Measurements from ENCODE around the gene ZNF8.

Gene ZNF8

DNA sequence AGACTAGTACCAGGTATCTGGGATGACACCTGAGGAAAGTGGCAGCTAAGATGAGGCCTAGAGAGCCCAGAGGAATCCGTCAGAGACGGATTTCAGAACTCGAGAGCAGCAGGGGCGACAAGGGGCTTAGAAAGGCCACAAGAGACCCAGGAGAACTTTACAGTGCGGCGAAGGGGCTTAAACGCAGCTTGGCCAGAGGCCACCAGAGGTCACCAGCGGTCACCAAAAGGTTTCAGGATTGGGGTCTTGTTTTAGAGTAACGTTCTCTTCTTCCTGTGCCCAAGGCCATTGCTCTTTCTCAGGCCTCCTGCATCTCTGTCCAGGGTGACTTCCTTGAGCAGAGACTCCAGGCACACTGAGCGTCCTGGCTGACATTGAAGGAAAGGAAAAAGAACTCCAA lies 50.2 kb downstream of the ZNF8 start:
- Histone ChIP-seq H3K9me3 (ENCODE audit: insufficient read depth, low read depth, low read length) (no peaks in the 10 kb centered on the region), H3K4me1 (ENCODE audit: insufficient read depth, low read length, poor library complexity, severe bottlenecking) (peaks cover 38% of the 10 kb centered on the region), H3K27me3 (ENCODE audit: insufficient read depth, low read length, poor library complexity, severe bottlenecking) (no peaks in the 10 kb centered on the region), H3K79me2 (ENCODE audit: insufficient read depth, low read length) (peaks cover 18% of the 10 kb centered on the region; the same call in 1 of the 2 replicates), H3K9me2 (replicated peaks; ENCODE audit: low read depth, low read length) (no peaks in the 10 kb centered on the region), H3K36me3 (ENCODE audit: insufficient read depth, low read length) (no peaks in the 10 kb centered on the region), H3K4me3 (ENCODE audit: low read length, poor library complexity, severe bottlenecking) (peak overlapping the region; percentile 28), H3K9ac (ENCODE audit: low read depth, low read length, poor library complexity, severe bottlenecking) (peak overlapping the region; percentile 35), H4K20me1 (ENCODE audit: insufficient read depth, low read length, poor library complexity, severe bottlenecking) (no peaks in the 10 kb centered on the region), H3K4me2 (ENCODE audit: low read depth, low read length, poor library complexity, severe bottlenecking) (peak overlapping the region; percentile 78), H2AFZ (ENCODE audit: low read length) (peak overlapping the region; percentile 47; the same call in 1 of the 2 replicates), H3F3A (ENCODE audit: low read depth) (no peaks in the 10 kb centered on the region)
- no peak for TF ChIP-seq EZH2phosphoT487 (IDR thresholded peaks at IDR 0.05; ENCODE audit: borderline replicate concordance)
- TF ChIP-seq, protein P1, sequence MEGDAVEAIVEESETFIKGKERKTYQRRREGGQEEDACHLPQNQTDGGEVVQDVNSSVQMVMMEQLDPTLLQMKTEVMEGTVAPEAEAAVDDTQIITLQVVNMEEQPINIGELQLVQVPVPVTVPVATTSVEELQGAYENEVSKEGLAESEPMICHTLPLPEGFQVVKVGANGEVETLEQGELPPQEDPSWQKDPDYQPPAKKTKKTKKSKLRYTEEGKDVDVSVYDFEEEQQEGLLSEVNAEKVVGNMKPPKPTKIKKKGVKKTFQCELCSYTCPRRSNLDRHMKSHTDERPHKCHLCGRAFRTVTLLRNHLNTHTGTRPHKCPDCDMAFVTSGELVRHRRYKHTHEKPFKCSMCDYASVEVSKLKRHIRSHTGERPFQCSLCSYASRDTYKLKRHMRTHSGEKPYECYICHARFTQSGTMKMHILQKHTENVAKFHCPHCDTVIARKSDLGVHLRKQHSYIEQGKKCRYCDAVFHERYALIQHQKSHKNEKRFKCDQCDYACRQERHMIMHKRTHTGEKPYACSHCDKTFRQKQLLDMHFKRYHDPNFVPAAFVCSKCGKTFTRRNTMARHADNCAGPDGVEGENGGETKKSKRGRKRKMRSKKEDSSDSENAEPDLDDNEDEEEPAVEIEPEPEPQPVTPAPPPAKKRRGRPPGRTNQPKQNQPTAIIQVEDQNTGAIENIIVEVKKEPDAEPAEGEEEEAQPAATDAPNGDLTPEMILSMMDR (conservative IDR thresholded peaks at IDR 0.05; ENCODE audit: low read length), result peak; percentile 76

DNA sequence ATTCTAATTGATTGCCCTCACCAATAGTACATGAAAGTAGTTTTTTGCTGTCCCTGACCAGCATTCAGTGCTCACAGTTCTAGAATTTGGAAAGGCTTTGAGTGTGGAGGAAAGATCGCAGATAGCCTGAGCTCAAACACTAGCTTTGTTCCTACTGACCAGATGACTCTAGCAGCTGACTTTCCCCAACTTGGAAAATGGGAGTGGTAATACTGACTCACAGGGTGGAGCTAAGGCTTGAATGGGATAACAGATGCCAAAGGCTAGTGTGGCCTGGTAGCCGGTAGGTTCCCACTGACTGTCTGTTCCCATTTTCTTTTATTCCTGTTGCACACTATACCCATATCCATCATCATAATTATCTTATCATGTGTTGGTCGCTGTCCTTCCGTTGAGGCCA lies 51.7 kb downstream of the ZNF8 start:
- Histone ChIP-seq H3K4me1 (ENCODE audit: insufficient read depth, low read length, poor library complexity, severe bottlenecking) (peaks cover 32% of the 10 kb centered on the region), H3K4me2 (ENCODE audit: low read depth, low read length, poor library complexity, severe bottlenecking) (no peak overlapping the region), H3K9me2 (replicated peaks; ENCODE audit: low read depth, low read length) (no peaks in the 10 kb centered on the region), H3K4me3 (ENCODE audit: low read length, poor library complexity, severe bottlenecking) (no peak overlapping the region), H3K27me3 (ENCODE audit: insufficient read depth, low read length, poor library complexity, severe bottlenecking) (no peaks in the 10 kb centered on the region), H3F3A (ENCODE audit: low read depth) (no peaks in the 10 kb centered on the region), H3K36me3 (ENCODE audit: insufficient read depth, low read length) (no peaks in the 10 kb centered on the region), H3K79me2 (ENCODE audit: insufficient read depth, low read length) (peaks cover 18% of the 10 kb centered on the region; the same call in 1 of the 2 replicates), H3K9me3 (ENCODE audit: insufficient read depth, low read depth, low read length) (no peaks in the 10 kb centered on the region), H4K20me1 (ENCODE audit: insufficient read depth, low read length, poor library complexity, severe bottlenecking) (no peaks in the 10 kb centered on the region), H3K9ac (ENCODE audit: low read depth, low read length, poor library complexity, severe bottlenecking) (no peak overlapping the region), H2AFZ (ENCODE audit: low read length) (no peak overlapping the region)
- no peak for TF ChIP-seq EZH2phosphoT487 (IDR thresholded peaks at IDR 0.05; ENCODE audit: borderline replicate concordance)
- TF ChIP-seq, protein P1 (conservative IDR thresholded peaks at IDR 0.05; ENCODE audit: low read length), result no peak

DNA sequence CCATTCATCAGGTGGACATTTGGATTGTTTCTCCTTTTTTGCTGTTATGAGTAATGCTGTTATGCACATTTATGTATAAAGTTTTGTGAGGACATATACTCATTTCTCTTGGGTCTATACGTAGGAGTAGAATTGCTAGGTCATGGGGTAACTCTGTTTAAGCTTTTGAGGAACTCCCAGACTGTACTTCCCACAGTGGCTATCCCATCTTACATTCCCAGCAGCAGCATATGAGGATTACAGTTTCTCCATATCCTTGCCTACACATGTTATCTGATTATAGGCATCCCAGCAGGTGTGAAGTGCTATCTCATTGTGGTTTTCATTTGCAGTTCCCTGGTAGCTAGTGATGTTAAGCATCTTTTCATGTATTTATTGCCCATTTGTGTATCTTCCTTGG lies 53.9 kb downstream of the ZNF8 start:
- Histone ChIP-seq H2AFZ (ENCODE audit: low read length) (no peak overlapping the region), H4K20me1 (ENCODE audit: insufficient read depth, low read length, poor library complexity, severe bottlenecking) (no peaks in the 10 kb centered on the region), H3K4me1 (ENCODE audit: insufficient read depth, low read length, poor library complexity, severe bottlenecking) (peaks cover 18% of the 10 kb centered on the region), H3K9me2 (replicated peaks; ENCODE audit: low read depth, low read length) (no peaks in the 10 kb centered on the region), H3K4me2 (ENCODE audit: low read depth, low read length, poor library complexity, severe bottlenecking) (no peak overlapping the region), H3K9me3 (ENCODE audit: insufficient read depth, low read depth, low read length) (no peaks in the 10 kb centered on the region), H3K9ac (ENCODE audit: low read depth, low read length, poor library complexity, severe bottlenecking) (no peak overlapping the region), H3K79me2 (ENCODE audit: insufficient read depth, low read length) (peaks cover 7% of the 10 kb centered on the region; the same call in 1 of the 2 replicates), H3K27me3 (ENCODE audit: insufficient read depth, low read length, poor library complexity, severe bottlenecking) (no peaks in the 10 kb centered on the region), H3K4me3 (ENCODE audit: low read length, poor library complexity, severe bottlenecking) (no peak overlapping the region), H3K36me3 (ENCODE audit: insufficient read depth, low read length) (no peaks in the 10 kb centered on the region), H3F3A (ENCODE audit: low read depth) (no peaks in the 10 kb centered on the region)
- no peak for TF ChIP-seq EZH2phosphoT487 (IDR thresholded peaks at IDR 0.05; ENCODE audit: borderline replicate concordance)

DNA sequence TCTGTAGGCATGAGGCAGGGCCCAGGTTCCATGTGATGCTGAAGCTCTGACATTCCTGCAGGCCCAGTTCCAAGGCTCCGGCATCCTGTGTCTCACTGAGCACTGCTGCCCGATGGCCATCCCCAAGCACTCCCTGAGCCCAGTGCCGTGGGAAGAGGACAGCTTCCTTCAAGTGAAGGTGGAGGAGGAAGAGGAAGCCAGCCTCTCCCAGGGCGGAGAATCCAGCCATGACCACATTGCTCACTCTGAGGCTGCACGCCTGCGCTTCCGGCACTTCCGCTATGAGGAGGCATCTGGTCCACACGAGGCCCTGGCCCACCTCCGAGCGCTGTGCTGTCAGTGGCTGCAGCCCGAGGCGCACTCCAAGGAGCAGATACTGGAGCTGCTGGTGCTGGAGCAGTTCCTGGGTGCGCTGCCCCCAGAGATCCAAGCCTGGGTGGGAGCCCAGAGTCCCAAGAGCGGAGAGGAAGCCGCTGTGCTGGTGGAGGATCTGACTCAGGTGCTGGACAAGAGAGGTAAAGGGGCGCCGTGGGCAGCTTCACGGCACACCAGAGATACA lies 56.0 kb downstream of the ZNF8 start:
- Histone ChIP-seq H3K9me3 (ENCODE audit: insufficient read depth, low read depth, low read length) (no peaks in the 10 kb centered on the region), H2AFZ (ENCODE audit: low read length) (no peak overlapping the region), H3K79me2 (ENCODE audit: insufficient read depth, low read length) (no peaks in the 10 kb centered on the region), H3K9ac (ENCODE audit: low read depth, low read length, poor library complexity, severe bottlenecking) (no peak overlapping the region), H4K20me1 (ENCODE audit: insufficient read depth, low read length, poor library complexity, severe bottlenecking) (no peaks in the 10 kb centered on the region), H3K27me3 (ENCODE audit: insufficient read depth, low read length, poor library complexity, severe bottlenecking) (no peaks in the 10 kb centered on the region), H3F3A (ENCODE audit: low read depth) (no peaks in the 10 kb centered on the region), H3K4me1 (ENCODE audit: insufficient read depth, low read length, poor library complexity, severe bottlenecking) (peaks cover 18% of the 10 kb centered on the region), H3K4me3 (ENCODE audit: low read length, poor library complexity, severe bottlenecking) (no peak overlapping the region), H3K9me2 (replicated peaks; ENCODE audit: low read depth, low read length) (no peaks in the 10 kb centered on the region), H3K36me3 (ENCODE audit: insufficient read depth, low read length) (no peaks in the 10 kb centered on the region), H3K4me2 (ENCODE audit: low read depth, low read length, poor library complexity, severe bottlenecking) (no peak overlapping the region)
- TF ChIP-seq EZH2phosphoT487 (IDR thresholded peaks at IDR 0.05; ENCODE audit: borderline replicate concordance), result no peak
- TF ChIP-seq, protein P1 (conservative IDR thresholded peaks at IDR 0.05; ENCODE audit: low read length), result no peak

All from Loucy (cell line).